ENCODE results near the gene SCN10A.

DNA sequence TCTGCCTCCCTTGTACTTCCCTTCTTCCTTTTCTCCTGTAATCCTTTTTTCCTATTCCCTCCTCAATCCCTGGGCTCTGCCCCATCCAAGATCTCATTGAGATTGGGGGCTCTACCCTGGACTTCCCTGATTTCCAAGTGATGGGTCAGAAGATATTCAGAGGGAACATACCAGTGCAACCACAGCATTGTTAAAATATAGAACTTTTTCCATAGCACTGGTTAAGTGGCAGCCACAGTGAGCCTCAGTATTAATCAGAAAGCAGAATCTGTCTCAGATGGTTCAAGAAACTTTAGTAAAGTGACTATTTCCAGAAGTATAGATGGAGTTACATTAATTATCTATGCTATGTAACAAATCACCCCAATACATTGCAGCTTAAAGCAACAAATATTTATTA, 18.7 kb upstream of the SCN10A start:
- TF ChIP-seq POLR2A (IDR thresholded peaks at IDR 0.05) (no peak), POLR2AphosphoS5 (IDR thresholded peaks at IDR 0.05) (no peak)
- TF ChIP-seq, protein P1, sequence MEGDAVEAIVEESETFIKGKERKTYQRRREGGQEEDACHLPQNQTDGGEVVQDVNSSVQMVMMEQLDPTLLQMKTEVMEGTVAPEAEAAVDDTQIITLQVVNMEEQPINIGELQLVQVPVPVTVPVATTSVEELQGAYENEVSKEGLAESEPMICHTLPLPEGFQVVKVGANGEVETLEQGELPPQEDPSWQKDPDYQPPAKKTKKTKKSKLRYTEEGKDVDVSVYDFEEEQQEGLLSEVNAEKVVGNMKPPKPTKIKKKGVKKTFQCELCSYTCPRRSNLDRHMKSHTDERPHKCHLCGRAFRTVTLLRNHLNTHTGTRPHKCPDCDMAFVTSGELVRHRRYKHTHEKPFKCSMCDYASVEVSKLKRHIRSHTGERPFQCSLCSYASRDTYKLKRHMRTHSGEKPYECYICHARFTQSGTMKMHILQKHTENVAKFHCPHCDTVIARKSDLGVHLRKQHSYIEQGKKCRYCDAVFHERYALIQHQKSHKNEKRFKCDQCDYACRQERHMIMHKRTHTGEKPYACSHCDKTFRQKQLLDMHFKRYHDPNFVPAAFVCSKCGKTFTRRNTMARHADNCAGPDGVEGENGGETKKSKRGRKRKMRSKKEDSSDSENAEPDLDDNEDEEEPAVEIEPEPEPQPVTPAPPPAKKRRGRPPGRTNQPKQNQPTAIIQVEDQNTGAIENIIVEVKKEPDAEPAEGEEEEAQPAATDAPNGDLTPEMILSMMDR (IDR thresholded peaks at IDR 0.05), result no peak

Data from gastroesophageal sphincter (tissue), 3 donors.